GM23338 (cell line): ENCODE results near the gene CEP95. TPM values are rescaled to one million over a fixed set of nuclear protein-coding genes. Genes with fewer than 3 reads are reported as not detected.

ENCODE experiments used
- ATAC-seq: fragments of 200-7000 bp; cut with Tn5 transposase; 3 replicates; pipeline ENCODE4 v1.9.1; 2020
- DNase-seq: peaks from one replicate; pipeline ENCODE4 v3.0.0-alpha.2; 2015; ENCODE audit warnings: low spot score
- H2AFZ ChIP-seq: fragments of 200-600 bp; sonication (generic); 2 replicates; pipeline ENCODE4 v1.8.0; 2016; ENCODE audit warnings: antibody characterized with exemption, mild to moderate bottlenecking, moderate library complexity
- H3F3A ChIP-seq: fragments of 200-600 bp; sonication (generic); replicated peaks from 2 replicates; pipeline ENCODE4 v1.8.0; 2017; ENCODE audit warnings: antibody characterized with exemption, mixed run types, low read depth
- H3K27ac ChIP-seq: fragments of 200-600 bp; sonication (generic); 2 replicates; pipeline ENCODE4 v1.6.1; 2016; ENCODE audit warnings: low read depth
- H3K27me3 ChIP-seq: fragments of 200-600 bp; sonication (generic); 2 replicates; pipeline ENCODE4 v1.8.0; 2016; ENCODE audit warnings: mild to moderate bottlenecking, mixed run types, moderate library complexity; ENCODE audit not compliant: insufficient read depth
- H3K36me3 ChIP-seq: fragments of 200-600 bp; sonication (generic); 2 replicates; pipeline ENCODE4 v1.8.0; 2016; ENCODE audit warnings: mild to moderate bottlenecking; ENCODE audit not compliant: insufficient read depth
- H3K4me1 ChIP-seq: fragments of 200-600 bp; sonication (generic); 2 replicates; pipeline ENCODE4 v1.8.0; 2016; ENCODE audit warnings: mild to moderate bottlenecking, moderate library complexity; ENCODE audit not compliant: insufficient read depth
- H3K4me2 ChIP-seq: fragments of 200-600 bp; sonication (generic); 2 replicates; pipeline ENCODE4 v1.7.1; 2017; ENCODE audit warnings: mixed run types
- H3K4me3 ChIP-seq: fragments of 200-600 bp; sonication (generic); 2 replicates; pipeline ENCODE4 v1.6.1; 2016; ENCODE audit warnings: mixed run types
- H3K79me2 ChIP-seq: fragments of 200-600 bp; sonication (generic); replicated peaks from 2 replicates; pipeline ENCODE4 v1.8.0; 2017; ENCODE audit warnings: mild to moderate bottlenecking; ENCODE audit not compliant: insufficient read depth
- H3K9me2 ChIP-seq: fragments of 200-600 bp; sonication (generic); 2 replicates; pipeline ENCODE4 v1.8.0; 2017; ENCODE audit not compliant: insufficient read depth
- H4K20me1 ChIP-seq: fragments of 200-600 bp; sonication (generic); replicated peaks from 2 replicates; pipeline ENCODE4 v1.8.0; 2017; ENCODE audit warnings: mild to moderate bottlenecking; ENCODE audit not compliant: insufficient read depth
- H3K27ac Mint-ChIP-seq: 2 replicates; pipeline ENCODE4 v1.8.0; 2020; ENCODE audit warnings: inconsistent platforms, mild to moderate bottlenecking, moderate library complexity, mixed read lengths
- H3K27me3 Mint-ChIP-seq: 3 replicates; pipeline ENCODE4 v1.8.0; 2022; ENCODE audit warnings: low read depth, mild to moderate bottlenecking, moderate library complexity, mixed read lengths, inconsistent platforms; ENCODE audit not compliant: insufficient read depth, poor library complexity
- H3K36me3 Mint-ChIP-seq: 3 replicates; pipeline ENCODE4 v1.8.0; 2021; ENCODE audit warnings: low read depth, mild to moderate bottlenecking, inconsistent platforms, moderate library complexity, mixed read lengths
- H3K4me1 Mint-ChIP-seq: 3 replicates; pipeline ENCODE4 v1.8.0; 2020; ENCODE audit warnings: mild to moderate bottlenecking, inconsistent platforms, mixed read lengths
- H3K4me3 Mint-ChIP-seq: 3 replicates; pipeline ENCODE4 v1.8.0; 2021; ENCODE audit warnings: moderate library complexity, mild to moderate bottlenecking, inconsistent platforms, mixed read lengths
- H3K9me3 Mint-ChIP-seq: 3 replicates; pipeline ENCODE4 v1.8.0; 2020; ENCODE audit warnings: moderate library complexity, mild to moderate bottlenecking, inconsistent platforms, mixed read lengths
- CTCF ChIP-seq, 2 experiments: fragments of 200-600 bp in 1 of 2; sonication (generic) in 1 of 2; conservative IDR thresholded peaks; 2 replicates each; pipeline versions ENCODE4 v1.5.1 to v1.6.1; 2016 to 2017; ENCODE audit warnings: antibody characterized with exemption in 2 of 2, low read depth in 2 of 2, mild to moderate bottlenecking in 2 of 2, moderate library complexity in 1 of 2
- EZH2 ChIP-seq: fragments of 200-600 bp; sonication (generic); IDR thresholded peaks from one replicate; pipeline ENCODE4 v1.8.0; 2017; ENCODE audit warnings: antibody characterized with exemption, mild to moderate bottlenecking, low read depth; ENCODE audit not compliant: unreplicated experiment
- NANOG ChIP-seq: IDR thresholded peaks from 2 replicates; pipeline ENCODE4 v1.6.1; 2016; ENCODE audit warnings: antibody characterized with exemption, borderline replicate concordance
- POLR2AphosphoS5 ChIP-seq: IDR thresholded peaks from 2 replicates; pipeline ENCODE4 v1.6.1; 2016; ENCODE audit warnings: antibody characterized with exemption, low read depth
- STAT1 ChIP-seq: IDR thresholded peaks from one replicate; pipeline ENCODE4 v1.6.1; 2016; ENCODE audit warnings: antibody characterized with exemption; ENCODE audit not compliant: unreplicated experiment
- ZNF462 ChIP-seq: fragments of 250-450 bp; sonication (Bioruptor Pico); IDR thresholded peaks from 2 replicates; pipeline ENCODE4 v1.5.0; 2020; ENCODE audit warnings: mild to moderate bottlenecking, moderate library complexity
- polyA plus RNA-seq: library from polyadenylated mRNA; unstranded; fragments of >200 nt; fragmentation: Nextera tagmentation; extraction: Ambion mirVana; gene quantifications from 2 replicates; pipeline ENCODE4 v1.2.1, GENCODE V29; 2016
- total RNA-seq: library from RNA; depleted of rRNA; stranded (reverse); fragments of >200 nt; shearing (Covaris generic); gene quantifications from 2 replicates; pipeline ENCODE4 v1.2.3, GENCODE V29; 2014

CEP95 gene
- total and polyA plus RNA-seq, 2 experiments from 2014 or later, result 41.1 to 45.4 TPM

GRCh38 chr17:64529221-64529620 is 22.4 kb downstream of the CEP95 start (continued):
- TF ChIP-seq ZNF462 (CRISPR knock-in tag) (no peak), NANOG (no peak), STAT1 (no peak)

- H2AFZ ChIP-seq, result no peak overlapping the region
- H3K4me3 Mint-ChIP-seq, result no peak overlapping the region
- H3K36me3 ChIP-seq, result peaks cover 94% of the 10 kb centered on the region
- ATAC-seq (no peak), DNase-seq (no peak)
- H3K4me1 ChIP-seq, result no peaks in the 10 kb centered on the region
- peaks cover 21% of the 10 kb centered on the region for H4K20me1 ChIP-seq
- H3K4me1 Mint-ChIP-seq, result no peaks in the 10 kb centered on the region
- no peaks in the 10 kb centered on the region for H3K9me3 Mint-ChIP-seq
- H3K27ac Mint-ChIP-seq, result no peak overlapping the region
- no peaks in the 10 kb centered on the region for H3K27me3 Mint-ChIP-seq
- no peaks in the 10 kb centered on the region for H3F3A ChIP-seq
- no peak overlapping the region for H3K27ac ChIP-seq
- H3K4me3 ChIP-seq, result no peak overlapping the region
- H3K36me3 Mint-ChIP-seq, result peaks cover 92% of the 10 kb centered on the region
- H3K79me2 ChIP-seq, result no peaks in the 10 kb centered on the region
- no peak overlapping the region for H3K4me2 ChIP-seq
- H3K27me3 ChIP-seq, result no peaks in the 10 kb centered on the region
- H3K9me2 ChIP-seq, result no peaks in the 10 kb centered on the region
- no peak for TF ChIP-seq CTCF (conservative IDR thresholded peaks at IDR 0.05; ENCODE audit: low read depth in 2 of 2)
- no peak for TF ChIP-seq ZNF462 (CRISPR knock-in tag)
- no peak for TF ChIP-seq EZH2
- TF ChIP-seq NANOG, result no peak
- no peak for TF ChIP-seq STAT1
- no peak for TF ChIP-seq POLR2AphosphoS5
Measured at GRCh38 chr17:64531955-64532371, 25.2 kb downstream of the CEP95 start.
